ENCODE measurements around the gene PBX3. TPM values are rescaled to one million over a fixed set of nuclear protein-coding genes. Genes with fewer than 3 reads are reported as not detected.

PBX3 gene
- total and polyA plus RNA-seq, 2 donors (not counting 1 experiment from before 2014, with no cell fraction given), result 15.5 to 39.0 TPM

DNA sequence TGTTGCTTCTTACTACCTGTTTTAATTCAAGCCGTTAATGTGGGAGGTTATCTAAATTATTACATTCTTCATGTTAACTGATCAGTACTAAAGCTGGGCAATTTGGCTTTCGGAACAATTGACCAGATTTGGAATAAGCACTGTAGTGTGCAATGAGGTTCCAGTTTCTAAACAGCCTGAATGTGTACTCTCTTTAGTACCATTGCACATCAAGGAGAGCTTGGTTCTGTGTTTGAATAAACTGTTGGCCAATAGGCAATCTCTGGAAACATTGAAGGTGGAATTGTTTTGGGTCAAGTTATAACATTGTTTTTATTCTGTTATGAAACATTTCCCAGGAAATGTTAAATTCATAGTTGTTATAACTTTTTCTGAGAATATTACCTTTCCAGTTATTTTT, 105.2 kb downstream of the PBX3 start:
- H3K27me3 ChIP-seq (replicated peaks in 1 of 4; ENCODE audit: control extremely low read depth in 1 of 4, control insufficient read depth in 3 of 4, insufficient read depth in 4 of 4, low read length in 3 of 4), result no peaks in the 10 kb centered on the region
- H3K36me3 ChIP-seq (replicated peaks in 1 of 2; ENCODE audit: control extremely low read depth in 1 of 2, control insufficient read depth in 1 of 2, extremely low read depth in 1 of 2, insufficient read depth in 2 of 2, low read length in 1 of 2), result no peaks in the 10 kb centered on the region
- Mint-ChIP-seq H3K27ac (no peak overlapping the region), H3K4me1 (peaks cover 15% of the 10 kb centered on the region), H3K4me3 (no peak overlapping the region), H3K9me3 (ENCODE audit: insufficient read depth) (no peaks in the 10 kb centered on the region), H3K27me3 (no peaks in the 10 kb centered on the region)
- peaks cover 34% of the 10 kb centered on the region for H3K79me2 ChIP-seq (ENCODE audit: control insufficient read depth, insufficient read depth, low read length)
- H3K9ac ChIP-seq (ENCODE audit: low read length), result no peak overlapping the region
- TF ChIP-seq EZH2 (IDR thresholded peaks at IDR 0.05; ENCODE audit: borderline replicate concordance, insufficient read depth, low read depth, low read length, poor library complexity, severe bottlenecking), result no peak
- TF ChIP-seq, protein P1, sequence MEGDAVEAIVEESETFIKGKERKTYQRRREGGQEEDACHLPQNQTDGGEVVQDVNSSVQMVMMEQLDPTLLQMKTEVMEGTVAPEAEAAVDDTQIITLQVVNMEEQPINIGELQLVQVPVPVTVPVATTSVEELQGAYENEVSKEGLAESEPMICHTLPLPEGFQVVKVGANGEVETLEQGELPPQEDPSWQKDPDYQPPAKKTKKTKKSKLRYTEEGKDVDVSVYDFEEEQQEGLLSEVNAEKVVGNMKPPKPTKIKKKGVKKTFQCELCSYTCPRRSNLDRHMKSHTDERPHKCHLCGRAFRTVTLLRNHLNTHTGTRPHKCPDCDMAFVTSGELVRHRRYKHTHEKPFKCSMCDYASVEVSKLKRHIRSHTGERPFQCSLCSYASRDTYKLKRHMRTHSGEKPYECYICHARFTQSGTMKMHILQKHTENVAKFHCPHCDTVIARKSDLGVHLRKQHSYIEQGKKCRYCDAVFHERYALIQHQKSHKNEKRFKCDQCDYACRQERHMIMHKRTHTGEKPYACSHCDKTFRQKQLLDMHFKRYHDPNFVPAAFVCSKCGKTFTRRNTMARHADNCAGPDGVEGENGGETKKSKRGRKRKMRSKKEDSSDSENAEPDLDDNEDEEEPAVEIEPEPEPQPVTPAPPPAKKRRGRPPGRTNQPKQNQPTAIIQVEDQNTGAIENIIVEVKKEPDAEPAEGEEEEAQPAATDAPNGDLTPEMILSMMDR (IDR thresholded peaks at IDR 0.05), result no peak
- no peak for DNase-seq
- WGBS (ENCODE audit: insufficient coverage), result no CpG with 5 or more reads among the region's 2 CpGs
- intact Hi-C loops (cut with micrococcal nuclease), result no loop called here
- ChIA-PET CTCF (interaction anchor here (1.9 kb wide), 1 partner anchor 444 kb away, joined by 4 read pairs; no protein-coding TSS in a partner anchor), POLR2A (interaction anchor here (0.7 kb wide), 1 partner anchor 189 kb away, joined by 3 read pairs; no protein-coding TSS in a partner anchor)
- H3K9me3 ChIP-seq (ENCODE audit: control extremely low read depth in 1 of 3, control insufficient read depth in 2 of 3, insufficient read depth in 1 of 3, low read length in 2 of 3), result no peaks in the 10 kb centered on the region
- H2AFZ ChIP-seq (ENCODE audit: insufficient read depth, low read depth, low read length, poor library complexity, severe bottlenecking), result no peak overlapping the region
- no peak overlapping the region for H3K4me3 ChIP-seq (ENCODE audit: control extremely low read depth in 1 of 5, extremely low read depth in 1 of 5, insufficient read depth in 1 of 5, low read depth in 2 of 5, low read length in 4 of 5)
- no peak overlapping the region for H3K27ac ChIP-seq (ENCODE audit: low read length in 2 of 2)
- ATAC-seq (ENCODE audit: low read depth), result no peak
- H3K4me2 ChIP-seq (replicated peaks; ENCODE audit: low read depth, low read length, poor library complexity, severe bottlenecking), result no peak overlapping the region
- H4K20me1 ChIP-seq (ENCODE audit: control insufficient read depth, insufficient read depth, low read length, poor library complexity, severe bottlenecking), result no peaks in the 10 kb centered on the region
- no peaks in the 10 kb centered on the region for H3K4me1 ChIP-seq (ENCODE audit: control insufficient read depth in 2 of 2, insufficient read depth in 2 of 2, low read length in 2 of 2)

DNA sequence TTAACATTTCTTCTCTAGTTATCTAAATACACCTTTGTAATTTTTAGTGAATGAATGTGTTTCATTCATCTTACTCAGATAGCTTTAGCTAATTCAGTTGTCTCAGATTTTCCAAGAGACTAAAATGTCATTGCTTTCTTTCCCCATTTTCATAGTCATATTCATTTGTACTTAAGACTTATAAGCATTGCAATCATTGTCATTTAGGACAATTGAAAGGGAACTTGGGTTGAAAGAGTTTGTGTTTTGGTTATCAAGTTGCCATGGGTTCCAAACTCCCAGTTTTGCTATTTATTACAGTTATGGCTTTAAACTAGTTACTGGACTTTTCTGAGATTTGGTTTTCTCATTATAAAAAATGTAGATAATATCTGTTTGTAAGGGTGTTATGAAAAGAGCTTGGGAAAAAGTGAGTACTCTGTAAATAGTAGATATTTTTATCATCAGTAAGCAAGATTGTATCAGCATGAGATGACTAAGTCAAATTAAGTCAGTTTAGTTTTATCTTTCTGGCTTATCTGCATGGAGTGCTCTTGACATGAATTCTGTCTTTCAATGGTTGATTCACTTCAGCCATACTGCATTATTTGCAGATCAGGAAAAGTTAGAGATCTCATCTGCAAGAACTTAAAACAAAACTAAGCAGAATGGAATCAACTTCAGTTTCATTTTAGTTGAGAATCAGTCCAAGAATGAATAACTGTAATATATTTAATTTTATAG, 107.5 kb downstream of the PBX3 start:
- Histone ChIP-seq H3K4me1 (ENCODE audit: control insufficient read depth in 2 of 2, insufficient read depth in 2 of 2, low read length in 2 of 2) (no peaks in the 10 kb centered on the region), H3K9ac (ENCODE audit: low read length) (no peak overlapping the region), H3K27ac (ENCODE audit: low read length in 2 of 2) (no peak overlapping the region), H3K79me2 (ENCODE audit: control insufficient read depth, insufficient read depth, low read length) (peaks cover 28% of the 10 kb centered on the region), H3K4me3 (ENCODE audit: control extremely low read depth in 1 of 5, extremely low read depth in 1 of 5, insufficient read depth in 1 of 5, low read depth in 2 of 5, low read length in 4 of 5) (no peak overlapping the region), H3K36me3 (replicated peaks in 1 of 2; ENCODE audit: control extremely low read depth in 1 of 2, control insufficient read depth in 1 of 2, extremely low read depth in 1 of 2, insufficient read depth in 2 of 2, low read length in 1 of 2) (no peaks in the 10 kb centered on the region), H2AFZ (ENCODE audit: insufficient read depth, low read depth, low read length, poor library complexity, severe bottlenecking) (no peak overlapping the region), H3K27me3 (replicated peaks in 1 of 4; ENCODE audit: control extremely low read depth in 1 of 4, control insufficient read depth in 3 of 4, insufficient read depth in 4 of 4, low read length in 3 of 4) (no peaks in the 10 kb centered on the region), H3K4me2 (replicated peaks; ENCODE audit: low read depth, low read length, poor library complexity, severe bottlenecking) (no peak overlapping the region), H4K20me1 (ENCODE audit: control insufficient read depth, insufficient read depth, low read length, poor library complexity, severe bottlenecking) (no peaks in the 10 kb centered on the region), H3K9me3 (ENCODE audit: control extremely low read depth in 1 of 3, control insufficient read depth in 2 of 3, insufficient read depth in 1 of 3, low read length in 2 of 3) (no peaks in the 10 kb centered on the region)
- no peak for TF ChIP-seq EZH2 (IDR thresholded peaks at IDR 0.05; ENCODE audit: borderline replicate concordance, insufficient read depth, low read depth, low read length, poor library complexity, severe bottlenecking)
- TF ChIP-seq, protein P1 (IDR thresholded peaks at IDR 0.05), result no peak
- no peaks in the 10 kb centered on the region for H3K9me3 Mint-ChIP-seq (ENCODE audit: insufficient read depth)
- peaks cover 6% of the 10 kb centered on the region for H3K4me1 Mint-ChIP-seq
- ChIA-PET POLR2A (no interaction called here), CTCF (interaction anchor here (1.9 kb wide), 1 partner anchor 447 kb away, joined by 4 read pairs; no protein-coding TSS in a partner anchor)
- no peak overlapping the region for H3K27ac Mint-ChIP-seq
- no peak for DNase-seq
- no peak for ATAC-seq (ENCODE audit: low read depth)
- no peak overlapping the region for H3K4me3 Mint-ChIP-seq
- H3K27me3 Mint-ChIP-seq, result no peaks in the 10 kb centered on the region
- intact Hi-C loops (cut with micrococcal nuclease), result no loop called here

Measured in B cell (primary cell).